Measurements from ENCODE around the gene RASGRP3. TPM values are rescaled to one million over a fixed set of nuclear protein-coding genes. Genes with fewer than 3 reads are reported as not detected.

The RASGRP3 gene
- total and polyA plus RNA-seq, 2 of the 13 experiments (the other 11 are each of a cell fraction or from before 2014, with no cell fraction given) = 0.01 TPM; not detected in 1

DNA sequence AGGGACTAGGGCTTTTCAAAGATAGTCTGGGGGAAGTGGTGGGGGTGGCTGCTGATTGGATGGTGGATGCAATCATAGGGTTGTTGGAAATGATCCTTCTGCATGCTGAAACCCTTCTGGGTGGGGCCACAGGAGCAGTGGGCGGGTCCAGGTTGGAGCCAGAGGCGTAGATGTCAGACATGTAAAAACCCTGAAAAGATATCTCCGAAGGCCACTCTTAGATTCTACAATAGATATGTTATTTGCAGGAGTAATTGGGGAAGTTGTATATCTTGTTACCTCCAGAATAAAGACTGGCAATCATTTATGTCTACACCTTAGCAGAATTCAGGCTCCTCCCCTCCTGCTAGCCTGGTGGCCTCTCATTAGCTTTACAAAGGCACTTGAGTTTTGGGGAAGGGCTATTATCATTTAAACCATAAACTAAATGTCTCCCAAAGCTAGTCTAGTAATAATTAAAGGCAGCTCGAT, 130.8 kb downstream of the RASGRP3 start:
- H3K79me2 ChIP-seq (ENCODE audit: insufficient read depth, low read length) = no peaks in the 10 kb centered on the region
- no TSS peak for BruUV-seq (replicated peaks)
- no peaks in the 10 kb centered on the region for H4K20me1 ChIP-seq (ENCODE audit: insufficient read depth, low read length)
- no peak overlapping the region for H3K4me3 ChIP-seq (replicated peaks in 1 of 3; ENCODE audit: insufficient read depth in 1 of 3, low read depth in 2 of 3, low read length in 3 of 3)
- H3K4me1 ChIP-seq (ENCODE audit: insufficient read depth, low read length) = no peaks in the 10 kb centered on the region
- ATAC-seq = no peak
- H3K27ac ChIP-seq (ENCODE audit: extremely low read length, insufficient read depth, low read length) = no peak overlapping the region
- in situ Hi-C loops (cut with HindIII; ENCODE audit: extremely low pct_ligation_motif_present, low pct_unique_long_range_greater_than_20kb) = no loop called here
- TF ChIP-seq ZNF772 (CRISPR knock-in tag; IDR thresholded peaks at IDR 0.05) (no peak), ZNF775 (CRISPR knock-in tag; IDR thresholded peaks at IDR 0.05; ENCODE audit: borderline replicate concordance) (no peak), DDIT3 (CRISPR knock-in tag; IDR thresholded peaks at IDR 0.05) (no peak), ONECUT2 (CRISPR knock-in tag; IDR thresholded peaks at IDR 0.05) (no peak), RBM22 (optimal IDR thresholded peaks at IDR 0.05; ENCODE audit: low read length) (no peak), NFKB2 (CRISPR knock-in tag; IDR thresholded peaks at IDR 0.05; ENCODE audit: borderline replicate concordance) (no peak), ZNF275 (CRISPR knock-in tag; IDR thresholded peaks at IDR 0.05; ENCODE audit: borderline replicate concordance) (no peak), NFYC (CRISPR knock-in tag; IDR thresholded peaks at IDR 0.05) (no peak)
- H2AFZ ChIP-seq (ENCODE audit: low read length) = no peak overlapping the region
- no peaks in the 10 kb centered on the region; the same call in 1 of the 2 replicates for H3K9me3 ChIP-seq (ENCODE audit: low read length)
- H3K27me3 ChIP-seq (ENCODE audit: control insufficient read depth in 1 of 2, insufficient read depth in 2 of 2, low read length in 2 of 2) = peaks cover 0 to 6% of the 10 kb centered on the region in 2 experiments; a peak in 1 of 5 replicates
- no peak for FAIRE-seq
- intact Hi-C loops (cut with micrococcal nuclease; ENCODE audit: unreplicated experiment) = no loop called here
- no peaks in the 10 kb centered on the region for H3K36me3 ChIP-seq (replicated peaks in 1 of 2; ENCODE audit: control insufficient read depth in 1 of 2, insufficient read depth in 2 of 2, low read length in 2 of 2)
- ChIA-PET POLR2A (no interaction called here), CTCF (ENCODE audit: low intra/inter-chr PET ratio, low total read pairs) (no interaction called here)
- H3K4me2 ChIP-seq (ENCODE audit: low read depth, low read length) = no peak overlapping the region
- no peak overlapping the region for H3K9ac ChIP-seq (ENCODE audit: insufficient read depth, low read depth, low read length)
- no peak for DNase-seq (ENCODE audit: low spot score)
- 20% methylated on average over 4 of the region's 4 CpGs for WGBS (ENCODE audit: low lambda C conversion rate)
